Karpas-422 (cell line): Measurements from ENCODE around the gene ZNF22. TPM values are rescaled to one million over a fixed set of nuclear protein-coding genes. Genes with fewer than 3 reads are reported as not detected.

Experiments used
- DNase-seq: peaks from one replicate; pipeline ENCODE4 v3.0.0-alpha.2; 2015
- H2AFZ ChIP-seq: fragments of 200-600 bp; sonication (generic); 2 replicates; pipeline ENCODE4 v1.6.1; 2014; ENCODE audit warnings: antibody characterized with exemption, low read length, mixed read lengths
- H3K27ac ChIP-seq: fragments of 200-600 bp; sonication (generic); 2 replicates; pipeline ENCODE4 v1.5.1; 2014; ENCODE audit warnings: mild to moderate bottlenecking, low read length, moderate library complexity
- H3K27me3 ChIP-seq: fragments of 200-600 bp; sonication (generic); 2 replicates; pipeline ENCODE4 v1.6.1; 2014; ENCODE audit warnings: low read length, mixed read lengths
- H3K36me3 ChIP-seq: fragments of 200-600 bp; sonication (generic); 2 replicates; pipeline ENCODE4 v1.6.1; 2014; ENCODE audit warnings: low read length, mixed read lengths; ENCODE audit not compliant: insufficient read depth
- H3K4me1 ChIP-seq: fragments of 200-600 bp; sonication (generic); 2 replicates; pipeline ENCODE4 v1.6.1; 2014; ENCODE audit warnings: mild to moderate bottlenecking, low read length, mixed read lengths
- H3K4me2 ChIP-seq: fragments of 200-600 bp; sonication (generic); 2 replicates; pipeline ENCODE4 v1.6.1; 2014; ENCODE audit warnings: low read length, low read depth, mild to moderate bottlenecking; ENCODE audit not compliant: poor library complexity, severe bottlenecking
- H3K4me3 ChIP-seq: fragments of 200-600 bp; sonication (generic); 2 replicates; pipeline ENCODE4 v1.5.1; 2014; ENCODE audit warnings: mild to moderate bottlenecking, antibody characterized with exemption, low read length, mixed read lengths
- H3K79me2 ChIP-seq: fragments of 200-600 bp; sonication (generic); 2 replicates; pipeline ENCODE4 v1.6.1; 2014; ENCODE audit warnings: mild to moderate bottlenecking, low read length, mixed read lengths
- H3K9ac ChIP-seq: fragments of 200-600 bp; sonication (generic); 2 replicates; pipeline ENCODE4 v1.6.0; 2014; ENCODE audit warnings: low read length
- H3K9me2 ChIP-seq: fragments of 200-600 bp; sonication (generic), shearing (Covaris generic); replicated peaks from 2 replicates; pipeline ENCODE4 v1.6.0; 2014; ENCODE audit warnings: mild to moderate bottlenecking, low read length, moderate library complexity; ENCODE audit not compliant: insufficient read depth
- H3K9me3 ChIP-seq: fragments of 300-700, 200-600 bp; sonication (generic); 2 replicates; pipeline ENCODE4 v1.6.1; 2014; ENCODE audit warnings: low read length, mixed read lengths
- H4K20me1 ChIP-seq: fragments of 200-600 bp; sonication (generic); 2 replicates; pipeline ENCODE4 v1.6.1; 2014; ENCODE audit warnings: mild to moderate bottlenecking, antibody characterized with exemption, low read length, low read depth; ENCODE audit not compliant: insufficient read depth
- total RNA-seq: library from RNA; depleted of rRNA; stranded (reverse); fragments of >200 nt; shearing (Covaris generic); gene quantifications from 2 replicates; pipeline ENCODE4 v1.2.3, GENCODE V29; 2014; ENCODE audit warnings: low replicate concordance

ZNF22 gene
- total RNA-seq, 1 experiment from 2014 or later = 53.2 TPM

GRCh38 chr10:44961230-44961571 lies 39.5 kb upstream of the ZNF22 start:
- Histone ChIP-seq H3K4me1 (peaks cover 73% of the 10 kb centered on the region), H3K9ac (0 out of 2 replicates have a peak overlapping the region, but pooled peaks have one; percentile 12), H2AFZ (no peak overlapping the region), H3K79me2 (peaks cover 4% of the 10 kb centered on the region; the same call in 1 of the 2 replicates), H3K4me2 (no peak overlapping the region), H3K4me3 (no peak overlapping the region), H3K36me3 (no peaks in the 10 kb centered on the region; the same call in 1 of the 2 replicates), H3K9me2 (no peaks in the 10 kb centered on the region), H3K9me3 (no peaks in the 10 kb centered on the region), H3K27me3 (no peaks in the 10 kb centered on the region; the same call in 1 of the 2 replicates), H3K27ac (no peak overlapping the region), H4K20me1 (peaks cover 4% of the 10 kb centered on the region; the same call in 1 of the 2 replicates)
- DNase-seq = no peak

DNA sequence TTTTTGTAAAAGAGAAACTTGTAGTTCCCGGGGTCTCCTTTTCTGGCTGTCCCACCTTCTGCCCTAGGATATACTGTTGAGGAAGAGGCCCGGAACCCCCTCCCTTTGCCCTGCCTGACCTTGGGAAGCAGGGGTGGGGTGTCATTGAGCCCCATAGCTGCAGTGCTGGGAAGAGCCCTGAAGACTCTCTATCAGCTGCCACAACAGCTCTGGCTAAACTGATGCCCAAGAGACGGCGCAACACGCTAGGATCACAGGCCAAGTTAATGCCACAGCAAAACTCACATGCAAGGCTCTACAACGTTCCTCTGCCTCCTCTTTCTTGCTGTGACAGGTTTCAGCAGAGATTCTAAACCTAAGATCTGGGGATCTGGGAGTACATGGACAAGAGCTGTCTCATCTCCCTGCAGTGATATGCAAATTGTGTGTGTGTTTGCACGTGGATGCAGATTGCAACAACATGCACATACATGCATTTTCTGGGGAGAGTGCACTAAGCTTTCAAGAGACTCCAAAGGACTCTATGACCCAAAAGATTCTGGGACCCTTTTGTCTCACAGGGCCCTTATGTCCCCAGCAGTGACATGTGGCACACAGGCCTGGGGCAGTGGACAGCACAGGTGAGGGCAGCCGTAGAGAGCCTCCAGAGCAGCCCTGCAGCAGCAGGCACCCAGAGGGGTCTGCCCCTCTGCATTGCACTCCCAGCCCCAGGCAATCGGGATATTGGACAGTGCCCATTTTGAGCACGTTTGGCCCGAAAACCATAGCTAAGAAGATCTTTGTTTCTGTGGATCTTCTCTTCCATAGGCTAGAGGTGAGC lies 38.6 kb upstream of the ZNF22 start:
- Histone ChIP-seq H3K4me3 (no peak overlapping the region), H3K36me3 (no peaks in the 10 kb centered on the region; the same call in 1 of the 2 replicates), H3K4me2 (no peak overlapping the region), H3K4me1 (peaks cover 80% of the 10 kb centered on the region), H3K9ac (no peak overlapping the region), H4K20me1 (peaks cover 4% of the 10 kb centered on the region; the same call in 1 of the 2 replicates), H3K27ac (no peak overlapping the region), H3K79me2 (peaks cover 4% of the 10 kb centered on the region; the same call in 1 of the 2 replicates), H2AFZ (no peak overlapping the region), H3K27me3 (no peaks in the 10 kb centered on the region; the same call in 1 of the 2 replicates), H3K9me3 (no peaks in the 10 kb centered on the region), H3K9me2 (no peaks in the 10 kb centered on the region)
- no peak for DNase-seq

GRCh38 chr10:44962870-44963738 lies 37.6 kb upstream of the ZNF22 start:
- no peaks in the 10 kb centered on the region for H3K36me3 ChIP-seq
- H3K4me3 ChIP-seq = peak overlapping the region; percentile 29
- H3K79me2 ChIP-seq = peaks cover 3% of the 10 kb centered on the region; the same call in 1 of the 2 replicates
- H2AFZ ChIP-seq = peak overlapping the region; percentile 74; the same call in 1 of the 2 replicates
- peak overlapping the region; percentile 76 for H3K27ac ChIP-seq
- H3K9me2 ChIP-seq = no peaks in the 10 kb centered on the region
- H3K9ac ChIP-seq = peak overlapping the region; percentile 56
- H3K27me3 ChIP-seq = no peaks in the 10 kb centered on the region
- peak overlapping the region; percentile 62 for H3K4me2 ChIP-seq
- H3K9me3 ChIP-seq = no peaks in the 10 kb centered on the region
- peaks cover 87% of the 10 kb centered on the region for H3K4me1 ChIP-seq
- no peaks in the 10 kb centered on the region for H4K20me1 ChIP-seq
- peak; percentile 72 for DNase-seq

GRCh38 chr10:44963772-44964633 lies 36.7 kb upstream of the ZNF22 start:
- Histone ChIP-seq H3K27ac (peak overlapping the region; percentile 76), H3K4me2 (peak overlapping the region; percentile 62), H4K20me1 (no peaks in the 10 kb centered on the region), H3K4me3 (peak overlapping the region; percentile 29), H2AFZ (peak overlapping the region; percentile 74), H3K9ac (peak overlapping the region; percentile 56), H3K36me3 (no peaks in the 10 kb centered on the region), H3K4me1 (peaks cover 84% of the 10 kb centered on the region), H3K27me3 (no peaks in the 10 kb centered on the region), H3K9me2 (no peaks in the 10 kb centered on the region), H3K79me2 (no peaks in the 10 kb centered on the region), H3K9me3 (no peaks in the 10 kb centered on the region)
- DNase-seq = peak; percentile 72

- Histone ChIP-seq H3K27ac (peak overlapping the region; percentile 76), H3K4me3 (no peak overlapping the region), H3K27me3 (no peaks in the 10 kb centered on the region), H3K36me3 (no peaks in the 10 kb centered on the region), H3K9ac (peak overlapping the region; percentile 56; the same call in 1 of the 2 replicates), H3K9me2 (no peaks in the 10 kb centered on the region), H3K79me2 (no peaks in the 10 kb centered on the region), H3K9me3 (no peaks in the 10 kb centered on the region), H3K4me2 (peak overlapping the region; percentile 62), H4K20me1 (no peaks in the 10 kb centered on the region), H2AFZ (peak overlapping the region; percentile 57; the same call in 1 of the 2 replicates), H3K4me1 (peaks cover 79% of the 10 kb centered on the region)
- DNase-seq = no peak
These were observed 35.6 kb upstream of the ZNF22 start for GRCh38 chr10:44965104-44965503.

- Histone ChIP-seq H3K27me3 (no peaks in the 10 kb centered on the region), H3K9me2 (no peaks in the 10 kb centered on the region), H3K27ac (peak overlapping the region; percentile 76; the same call in 1 of the 2 replicates), H3K36me3 (no peaks in the 10 kb centered on the region), H3K9ac (peak overlapping the region; percentile 35), H3K79me2 (no peaks in the 10 kb centered on the region), H4K20me1 (no peaks in the 10 kb centered on the region), H3K9me3 (no peaks in the 10 kb centered on the region), H3K4me3 (peak overlapping the region; percentile 2; the same call in 1 of the 2 replicates), H3K4me2 (peak overlapping the region; percentile 62), H3K4me1 (peaks cover 77% of the 10 kb centered on the region), H2AFZ (peak overlapping the region; percentile 57)
- DNase-seq = peak; percentile 47
These were observed 35.0 kb upstream of the ZNF22 start for GRCh38 chr10:44965651-44966097.

- Histone ChIP-seq H3K9me2 (no peaks in the 10 kb centered on the region), H3K27me3 (no peaks in the 10 kb centered on the region), H3K27ac (peak overlapping the region; percentile 76; the same call in 1 of the 2 replicates), H3K9ac (no peak overlapping the region), H3K4me1 (peaks cover 71% of the 10 kb centered on the region), H2AFZ (peak overlapping the region; percentile 57), H3K4me3 (no peak overlapping the region), H3K36me3 (no peaks in the 10 kb centered on the region), H3K9me3 (no peaks in the 10 kb centered on the region), H4K20me1 (no peaks in the 10 kb centered on the region), H3K4me2 (peak overlapping the region; percentile 62), H3K79me2 (no peaks in the 10 kb centered on the region)
- peak; percentile 58 for DNase-seq
These were observed 34.5 kb upstream of the ZNF22 start for GRCh38 chr10:44966129-44966815.
